GM21515 (cell line): ENCODE data around the gene CFAP410.

Experiments
- ATAC-seq: cut with Tn5 transposase; IDR thresholded peaks from one replicate; pipeline ENCODE4 v1.9.1; 2021; ENCODE audit not compliant: unreplicated experiment

CFAP410 gene

DNA sequence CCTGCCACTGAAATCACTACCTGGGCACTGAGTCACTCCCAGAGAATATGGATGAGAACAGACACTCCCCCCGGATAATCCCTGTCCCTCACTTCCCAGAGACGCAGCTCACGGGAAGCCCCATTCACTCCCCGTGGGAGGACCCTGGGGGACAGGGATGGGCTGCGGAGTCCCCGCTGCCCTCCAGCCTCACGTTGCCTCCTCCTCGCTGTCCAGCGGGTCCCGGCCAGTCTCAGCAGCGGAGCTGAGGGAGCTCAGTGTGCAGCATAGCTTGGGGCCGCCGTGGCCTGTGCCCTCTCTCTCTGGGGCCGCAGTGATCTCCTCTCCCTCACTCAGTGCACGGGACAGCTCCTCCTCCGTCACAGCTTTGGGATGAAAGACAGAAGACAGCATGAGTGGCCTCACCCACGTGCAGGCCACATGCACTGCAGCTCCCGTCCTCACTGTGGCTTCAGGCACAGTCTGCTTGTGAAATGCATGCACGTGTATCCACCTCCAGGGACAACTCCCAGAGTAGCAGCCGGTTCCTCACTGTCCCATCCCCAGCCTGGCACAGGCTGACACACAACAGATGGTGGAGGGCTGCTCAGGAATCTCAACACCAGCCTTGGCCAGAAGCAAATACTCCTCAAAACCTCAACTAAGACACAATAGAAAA is 7.4 kb downstream of the CFAP410 start:
- no peak for ATAC-seq

DNA sequence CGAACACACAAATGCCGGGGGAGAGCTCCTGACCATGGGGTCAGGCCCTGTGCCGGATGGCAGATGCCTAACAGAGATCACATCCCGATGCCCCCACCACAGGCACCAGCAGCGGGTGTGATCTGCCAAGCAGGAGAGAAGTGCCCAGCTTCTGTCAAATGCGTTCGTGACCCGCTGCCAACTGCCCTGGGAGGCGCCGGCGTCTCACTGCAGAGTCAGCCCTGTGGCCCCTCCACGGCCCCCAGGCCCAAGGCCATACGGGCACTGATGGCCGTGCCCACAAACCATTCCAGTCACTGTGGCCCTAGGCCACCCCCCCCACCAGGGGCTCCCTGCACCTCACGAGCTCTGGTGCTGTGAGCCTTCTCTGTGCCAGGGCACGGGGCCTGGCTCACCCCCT is 8.0 kb downstream of the CFAP410 start:
- ATAC-seq: no peak

DNA sequence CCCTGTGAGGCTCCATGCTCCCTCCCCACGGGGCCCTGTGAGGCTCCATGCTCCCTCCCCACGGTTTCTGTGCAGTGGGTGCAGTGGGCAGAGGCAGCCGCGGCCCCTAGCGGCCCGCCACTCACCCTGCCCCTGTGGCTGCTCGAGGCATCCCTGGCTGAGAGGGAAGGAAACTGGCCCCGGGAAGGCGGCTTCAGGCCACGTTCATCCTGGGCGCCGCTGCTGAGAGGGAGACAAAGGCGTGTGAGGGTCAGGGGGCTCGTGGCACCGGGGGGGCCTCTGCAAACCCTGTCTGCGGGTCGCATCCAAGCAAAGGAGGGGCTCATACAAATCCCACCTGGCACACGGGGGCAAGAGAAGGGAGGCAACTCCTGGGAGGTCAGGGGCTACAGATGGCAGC is 8.5 kb downstream of the CFAP410 start:
- no peak for ATAC-seq

DNA sequence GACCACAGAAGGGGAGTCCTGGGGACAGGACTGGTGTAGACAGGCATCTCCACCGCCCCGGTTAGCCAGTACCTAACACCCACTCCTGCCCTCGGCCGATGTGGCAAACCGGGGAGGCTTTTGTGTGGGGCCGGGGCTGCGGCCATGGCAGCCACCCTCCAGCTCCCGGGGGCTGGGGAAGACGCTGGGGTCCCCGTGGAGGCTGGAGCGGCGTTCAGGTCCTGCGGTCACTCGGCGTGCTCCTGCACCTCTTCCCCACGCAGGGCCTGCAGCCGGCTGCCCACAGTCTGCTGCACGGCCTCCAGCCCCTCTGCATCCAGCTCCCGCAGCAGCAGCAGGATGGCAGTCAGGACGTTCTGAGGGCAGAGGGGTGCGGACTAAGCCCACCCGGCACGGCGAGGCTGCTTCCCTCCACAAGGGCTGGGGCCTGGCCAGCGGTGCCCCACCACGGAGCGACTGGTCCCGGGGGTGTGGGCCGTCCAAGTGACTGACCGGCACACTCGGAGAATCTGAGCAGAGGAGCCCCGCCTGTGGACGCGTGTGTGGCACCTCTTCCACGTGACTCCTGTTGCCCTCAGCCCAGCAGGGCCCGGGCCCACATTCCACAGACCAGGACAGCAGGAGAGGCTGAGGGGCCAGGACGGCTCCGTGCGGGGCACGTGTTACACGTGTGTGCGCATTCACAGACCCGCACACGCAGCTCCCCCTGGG is 9.1 kb downstream of the CFAP410 start:
- no peak for ATAC-seq

DNA sequence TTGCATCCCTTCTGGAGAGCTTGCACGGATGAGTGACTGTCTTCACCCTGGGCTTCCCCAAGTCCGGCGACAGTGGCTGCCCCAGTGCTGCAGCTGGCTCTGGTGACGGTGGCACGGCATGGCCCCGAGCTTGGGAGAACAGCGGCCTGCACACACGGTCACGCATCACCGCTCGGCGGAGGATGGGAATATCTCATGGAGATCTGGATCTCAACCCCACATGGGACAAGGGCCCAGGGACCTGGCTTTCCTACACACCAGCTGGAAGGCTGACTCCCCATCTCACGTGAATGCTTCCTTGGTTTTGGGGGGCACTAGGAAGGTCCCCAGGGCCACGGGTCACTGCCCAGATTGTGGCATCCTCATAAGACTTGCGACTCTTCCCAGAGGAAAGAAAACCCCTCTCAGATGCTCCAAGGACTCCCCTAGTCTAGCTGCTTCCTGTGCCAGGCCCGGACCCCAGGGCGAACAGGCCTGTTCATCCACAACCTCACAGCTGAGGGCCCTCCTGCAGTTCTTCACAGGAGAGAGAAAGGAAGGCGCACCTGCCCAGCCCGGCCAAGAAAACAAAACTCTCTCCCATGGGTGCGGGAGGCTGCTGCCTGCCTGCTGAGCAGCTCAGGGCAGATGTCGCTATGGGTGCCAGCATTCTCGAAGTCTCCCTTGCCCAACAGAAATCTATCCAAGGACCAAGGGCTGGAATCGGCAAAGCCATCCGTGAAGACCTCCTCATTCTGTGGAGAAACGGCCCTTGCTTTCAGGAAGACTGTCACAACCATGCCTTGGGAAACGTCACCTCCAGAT is 9.9 kb downstream of the CFAP410 start:
- ATAC-seq: no peak

DNA sequence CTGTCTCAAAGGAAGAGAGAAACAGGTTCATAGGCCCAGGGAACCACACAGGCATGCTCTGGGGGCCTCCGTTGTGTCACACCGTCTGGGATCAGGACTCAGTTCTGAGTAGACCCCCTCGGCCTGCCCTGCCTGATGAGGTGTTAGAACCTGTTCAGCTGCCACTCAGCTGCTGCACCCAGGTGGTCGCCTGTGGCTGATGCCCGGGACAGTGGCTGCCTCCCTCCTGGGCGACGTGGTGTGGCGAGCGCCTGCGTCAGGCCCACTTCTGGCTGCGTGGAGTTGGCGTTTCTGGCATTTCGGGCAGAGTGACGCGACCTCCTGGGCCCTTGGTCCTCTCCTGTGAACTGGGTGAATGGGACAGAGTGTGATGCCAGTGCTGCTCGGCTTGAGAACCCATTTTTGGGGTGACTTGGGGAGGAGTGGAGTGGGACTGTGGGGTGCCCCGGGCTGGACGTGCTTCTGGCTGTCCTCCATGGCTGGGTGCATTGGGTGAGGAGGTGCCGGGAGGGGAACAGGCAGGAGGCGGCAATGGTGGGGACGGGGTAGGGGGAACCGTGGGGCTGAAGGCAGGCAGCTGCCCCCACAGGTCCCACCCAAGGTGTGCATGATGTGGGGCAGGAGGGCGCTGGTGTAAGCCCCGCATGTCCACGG is 10.8 kb downstream of the CFAP410 start:
- ATAC-seq: no peak

DNA sequence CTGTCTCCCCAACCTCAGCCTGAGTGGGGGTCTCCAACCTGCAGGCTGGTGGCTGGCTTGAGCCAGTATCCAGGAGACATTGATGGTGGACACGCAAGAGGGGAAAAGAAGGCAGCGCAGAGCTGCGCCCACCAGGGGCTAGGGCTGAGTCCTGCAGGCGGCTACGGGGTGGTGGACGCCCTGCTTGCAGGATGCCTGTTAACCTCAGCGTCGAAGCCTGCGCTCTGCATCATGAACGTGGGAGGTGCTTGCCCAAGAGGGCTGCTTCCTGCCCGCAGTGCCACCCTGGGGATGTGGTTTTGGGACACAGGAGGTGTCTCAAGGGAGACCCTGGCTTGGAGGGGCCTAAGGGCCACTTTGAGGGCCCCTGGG is 11.6 kb downstream of the CFAP410 start:
- ATAC-seq: no peak

DNA sequence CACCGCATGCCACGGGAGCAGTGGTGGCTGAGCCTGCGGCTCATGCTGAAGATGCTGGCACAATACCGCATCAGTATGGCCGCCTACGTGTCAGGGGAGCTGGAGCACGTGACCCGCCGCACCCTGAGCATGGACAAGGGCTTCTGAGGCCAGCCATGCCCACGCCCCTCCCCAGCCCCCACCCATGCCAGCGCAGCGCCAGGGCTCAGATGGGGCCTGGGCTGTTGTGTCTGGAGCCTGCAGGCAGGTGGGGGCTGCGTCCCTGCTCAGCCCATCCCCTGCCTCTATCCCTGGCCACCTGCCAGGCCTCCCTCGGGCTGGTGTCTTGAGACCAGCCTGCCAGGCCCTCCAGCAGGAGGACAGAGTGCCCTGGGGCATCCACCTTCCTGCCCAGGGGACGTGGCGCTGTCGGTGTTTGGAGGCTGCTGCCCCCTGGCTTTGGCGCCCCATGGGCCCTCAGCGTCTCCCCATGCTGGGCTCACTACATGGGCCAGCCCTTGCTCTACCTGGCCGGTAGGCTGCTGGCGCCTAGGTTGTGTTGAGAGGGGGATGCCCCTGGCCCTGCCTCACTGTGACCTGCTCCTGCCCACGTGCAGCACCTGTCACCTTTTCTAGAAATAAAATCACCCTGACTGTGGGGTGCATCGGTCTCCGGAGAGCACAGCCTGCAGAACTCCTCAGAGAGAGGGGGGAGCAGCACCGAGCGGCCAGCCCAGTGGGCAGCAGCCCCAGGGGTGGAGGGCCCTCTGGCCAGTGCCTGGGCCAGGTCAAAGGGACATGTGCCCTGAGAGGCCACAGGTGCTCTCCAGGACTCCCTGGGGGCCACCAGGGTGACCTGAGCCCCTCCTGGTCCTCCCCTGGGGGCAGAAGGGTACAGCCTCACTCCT is 12.2 kb downstream of the CFAP410 start:
- ATAC-seq: no peak

DNA sequence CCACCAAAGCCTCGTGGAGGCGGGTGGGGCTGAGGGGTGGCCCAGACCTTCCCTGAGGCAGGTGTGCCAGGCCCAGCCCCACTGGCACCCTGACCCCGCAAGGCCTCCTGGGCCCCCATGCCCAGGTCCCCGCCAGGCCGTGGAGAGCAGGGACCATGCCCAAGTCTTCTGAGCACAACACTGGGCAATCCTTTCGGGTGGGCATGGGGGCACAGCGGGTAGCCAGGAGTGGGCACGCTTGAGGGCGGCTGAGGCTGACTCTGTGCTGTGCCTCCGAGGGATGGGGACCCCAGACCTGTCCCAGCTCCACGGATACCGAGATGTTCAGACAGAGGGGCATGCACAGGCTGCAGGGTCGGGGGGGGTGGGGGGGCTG is 12.9 kb downstream of the CFAP410 start:
- ATAC-seq: no peak

DNA sequence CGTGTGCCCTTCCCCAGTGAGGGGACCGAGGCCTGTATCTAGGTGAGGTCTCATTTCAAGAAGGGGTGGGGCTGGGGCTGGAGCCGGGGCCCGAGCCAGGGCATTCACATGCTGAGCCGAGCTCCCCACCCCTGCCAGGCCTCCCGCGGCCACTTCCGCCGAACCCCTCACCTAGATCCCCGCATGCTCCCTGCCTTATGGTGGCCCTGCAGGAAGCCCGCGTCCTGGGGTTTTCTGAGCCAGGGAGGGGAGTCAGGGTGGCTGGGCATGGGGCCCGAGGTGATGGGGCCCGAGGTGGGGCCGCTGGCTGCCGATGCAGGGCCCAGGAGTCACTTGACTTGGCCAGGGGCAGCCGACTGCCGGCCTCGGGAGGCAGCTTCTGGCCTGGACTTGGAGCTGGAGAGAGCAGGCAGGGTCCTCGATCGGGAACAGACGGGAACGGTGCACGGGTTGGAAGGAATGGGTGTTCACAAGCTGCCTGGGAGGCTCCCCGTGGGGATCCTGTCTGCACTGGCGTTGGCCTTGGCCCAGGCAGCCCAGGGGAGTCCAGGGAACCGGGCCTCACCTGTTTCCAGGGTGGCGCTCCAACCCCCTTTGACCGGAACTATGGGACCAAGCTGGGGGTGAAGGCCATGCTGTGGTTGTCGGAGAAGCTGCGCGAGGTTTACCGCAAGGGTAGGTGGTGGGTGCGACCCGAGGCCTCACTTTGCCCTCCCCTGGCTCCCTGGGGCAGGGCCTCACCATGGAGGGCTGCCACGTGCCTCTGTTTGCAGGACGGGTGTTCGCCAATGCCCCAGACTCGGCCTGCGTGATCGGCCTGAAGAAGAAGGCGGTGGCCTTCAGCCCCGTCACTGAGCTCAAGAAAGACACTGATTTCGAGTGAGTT is 13.6 kb downstream of the CFAP410 start:
- no peak for ATAC-seq

DNA sequence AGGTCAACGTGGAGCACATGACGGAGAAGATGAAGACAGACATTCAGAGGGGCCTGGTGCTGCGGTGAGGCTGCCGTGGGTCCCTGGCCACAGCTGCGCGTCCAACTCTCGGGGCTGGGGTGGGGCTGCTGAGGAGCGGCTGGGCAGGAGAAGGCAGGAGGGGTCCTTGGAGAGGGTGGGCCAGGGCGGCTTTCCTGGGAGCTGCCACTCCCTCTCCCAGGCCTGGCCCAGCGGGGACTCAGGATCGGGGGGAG is 14.4 kb downstream of the CFAP410 start:
- no peak for ATAC-seq

DNA sequence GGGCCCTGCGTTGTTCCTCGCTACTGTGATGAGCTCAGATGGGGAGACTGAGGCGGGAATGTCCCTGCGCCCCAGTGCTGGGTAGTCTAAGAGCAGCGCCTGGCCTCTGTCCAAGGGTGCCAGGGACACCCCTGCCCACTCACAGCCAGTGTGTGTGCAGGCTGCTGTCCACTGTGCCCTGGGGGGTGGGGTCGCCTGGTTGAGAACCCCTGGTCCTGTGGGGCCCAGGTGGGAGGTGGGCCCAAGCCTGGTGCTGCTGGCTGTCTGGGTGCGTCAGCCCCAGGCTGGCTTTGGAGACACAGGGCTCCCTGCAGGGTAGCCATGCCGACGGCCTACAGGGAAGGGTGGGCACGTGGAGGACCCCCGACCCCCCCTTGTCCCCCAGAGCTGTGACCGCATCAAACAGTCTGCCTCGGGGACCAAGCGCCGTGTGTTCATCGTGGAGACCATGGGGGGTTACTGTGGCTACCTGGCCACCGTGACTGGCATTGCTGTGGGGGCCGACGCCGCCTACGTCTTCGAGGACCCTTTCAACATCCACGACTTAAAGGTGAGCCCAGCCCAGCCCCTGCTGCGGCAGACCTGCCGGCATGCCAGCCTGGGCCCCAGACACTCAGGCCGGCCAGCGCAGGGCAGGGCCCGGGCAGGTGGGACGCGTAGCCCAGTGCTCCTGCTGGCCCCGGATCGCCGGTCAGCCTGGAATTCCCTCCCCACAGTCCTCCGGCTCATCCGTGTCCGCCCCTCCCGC is 14.9 kb downstream of the CFAP410 start:
- ATAC-seq: no peak

DNA sequence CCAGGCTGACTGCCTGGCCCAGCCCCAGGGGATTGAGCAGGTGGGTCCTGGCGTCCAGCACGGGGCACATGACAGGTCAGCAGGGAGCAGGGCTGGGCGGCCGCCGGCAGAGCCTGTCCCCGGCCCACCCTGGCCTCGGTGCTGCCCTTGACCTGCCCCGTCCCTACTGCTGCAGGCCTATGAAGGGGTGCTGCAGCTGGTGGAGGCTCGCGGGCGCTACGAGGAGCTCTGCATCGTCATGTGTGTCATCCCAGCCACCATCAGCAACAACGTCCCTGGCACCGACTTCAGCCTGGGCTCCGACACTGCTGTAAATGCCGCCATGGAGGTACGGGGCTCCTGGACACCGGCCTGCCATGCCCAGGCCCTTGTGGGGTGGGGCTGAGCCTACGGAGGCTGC is 15.6 kb downstream of the CFAP410 start:
- ATAC-seq: no peak

DNA sequence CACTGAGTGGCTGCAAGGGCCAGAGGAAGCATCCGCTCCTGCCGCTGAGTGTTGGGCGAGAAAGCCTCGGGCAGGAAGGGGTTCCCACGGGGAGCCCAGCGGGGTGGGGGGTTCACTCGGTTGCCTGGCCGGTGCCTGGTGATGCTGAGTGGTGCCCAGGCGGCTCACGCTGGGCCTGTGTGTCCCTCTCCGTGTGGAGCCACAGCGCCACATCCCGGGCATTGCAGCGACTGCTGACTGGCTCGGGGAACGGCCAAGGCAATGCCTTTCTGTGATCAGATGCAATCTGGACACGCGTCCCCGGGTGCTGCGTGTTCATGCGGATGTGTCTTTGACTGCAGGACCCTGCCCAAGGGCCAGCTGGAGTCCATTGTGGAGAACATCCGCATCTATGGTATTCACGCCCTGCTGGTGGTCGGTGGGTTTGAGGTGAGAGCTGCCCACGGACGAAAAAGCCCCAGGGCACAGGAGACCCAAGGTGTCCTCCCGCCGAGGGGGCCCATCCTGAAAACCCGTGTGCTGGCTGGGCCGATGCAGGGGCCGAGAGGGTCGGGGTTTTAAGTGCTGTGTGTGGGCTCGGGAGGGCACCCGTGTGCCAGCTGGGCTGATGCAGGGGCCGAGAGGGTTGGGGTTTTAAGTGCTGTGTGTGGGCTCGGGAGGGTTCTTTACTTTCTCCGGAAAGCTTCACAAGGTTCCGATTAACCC is 16.4 kb downstream of the CFAP410 start:
- ATAC-seq: no peak

DNA sequence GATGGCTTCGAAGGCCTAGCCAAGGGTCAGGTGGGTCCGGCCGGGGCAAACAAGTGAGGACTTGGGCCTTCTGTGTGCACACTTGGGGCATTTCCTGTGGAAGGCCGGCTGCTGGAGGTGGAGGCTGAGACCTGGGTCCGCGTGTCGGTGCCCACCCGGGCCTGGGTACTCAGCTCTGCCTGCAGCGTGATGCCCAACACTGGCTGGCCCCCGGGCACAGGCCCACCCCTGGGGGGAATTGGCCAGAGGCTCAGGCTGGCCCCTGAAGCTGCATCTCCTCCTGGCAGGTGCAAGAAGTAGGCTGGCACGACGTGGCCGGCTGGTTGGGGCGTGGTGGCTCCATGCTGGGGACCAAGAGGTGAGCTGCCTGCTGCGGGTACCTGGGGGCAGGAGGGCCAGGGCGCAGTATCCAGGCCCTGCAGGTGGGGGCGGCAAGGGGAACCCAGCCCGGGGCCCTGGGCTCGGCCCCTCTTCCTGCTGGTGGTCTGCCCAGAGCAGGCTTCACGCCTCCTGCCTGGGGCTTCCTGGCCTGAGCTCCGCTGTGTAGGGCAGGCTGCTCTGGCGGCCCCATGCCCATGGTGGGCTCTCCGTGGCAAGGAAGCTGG is 17.2 kb downstream of the CFAP410 start:
- ATAC-seq: no peak

DNA sequence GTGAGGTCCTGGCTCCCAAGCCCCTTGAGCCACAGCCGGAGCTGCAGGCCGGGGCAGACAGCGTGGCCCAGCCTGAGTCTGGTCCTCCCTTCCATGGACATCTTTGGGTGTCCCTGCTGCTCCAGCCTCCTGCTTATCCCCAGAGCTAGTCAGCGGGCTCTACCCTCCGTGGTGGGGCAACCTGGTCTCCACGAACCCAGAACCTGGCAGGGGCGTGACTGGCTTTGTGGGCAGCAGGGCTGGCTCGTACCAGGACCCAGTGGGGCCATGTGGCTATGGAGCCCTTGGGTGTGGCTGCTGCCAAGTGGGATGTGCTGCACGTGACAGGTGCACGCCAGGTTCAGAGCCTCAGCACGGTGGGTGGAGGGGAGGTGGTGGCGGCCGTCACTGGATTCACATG is 18.3 kb downstream of the CFAP410 start:
- no peak for ATAC-seq

DNA sequence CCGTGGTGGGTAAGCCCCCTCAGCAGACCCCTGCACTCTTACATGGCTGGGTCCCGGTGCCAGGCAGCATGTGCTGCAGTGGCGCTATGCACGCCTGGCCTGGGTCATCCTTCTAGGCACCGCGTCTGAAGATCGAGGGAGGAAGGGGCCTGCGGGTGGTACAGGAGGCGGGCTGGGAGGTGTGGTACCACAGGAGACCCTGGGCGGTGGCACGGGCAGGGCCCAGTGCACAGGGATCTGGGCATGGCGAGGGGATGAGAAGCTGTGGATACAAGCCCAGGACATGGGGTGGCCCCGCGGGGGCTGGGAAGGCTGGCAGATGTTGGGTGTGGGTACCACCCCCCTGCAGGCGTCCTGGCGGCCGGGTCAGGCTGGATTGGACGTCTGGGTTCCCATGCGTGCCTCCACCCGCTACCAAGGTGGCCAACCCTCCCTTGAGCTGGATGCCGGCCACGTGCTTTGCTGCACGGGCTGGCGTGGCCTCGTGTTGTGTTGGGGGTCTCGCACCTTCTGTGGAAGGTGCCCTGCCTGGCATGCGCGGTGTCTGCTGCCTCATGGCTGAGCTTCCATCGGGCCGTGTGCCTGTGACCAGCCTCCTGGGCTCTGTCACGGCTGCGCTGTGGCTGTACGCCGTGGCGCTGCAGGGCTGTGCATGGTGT is 19.7 kb downstream of the CFAP410 start:
- no peak for ATAC-seq
